Measurements from ENCODE around the gene KIF13A. TPM values are rescaled to one million over a fixed set of nuclear protein-coding genes. Genes with fewer than 3 reads are reported as not detected.

Gene KIF13A
- total and polyA plus RNA-seq, 9 of the 15 experiments (the other 6 are each of a cell fraction or from before 2014, with no cell fraction given), result 3.6 to 44.3 (median 29.7) TPM

DNA sequence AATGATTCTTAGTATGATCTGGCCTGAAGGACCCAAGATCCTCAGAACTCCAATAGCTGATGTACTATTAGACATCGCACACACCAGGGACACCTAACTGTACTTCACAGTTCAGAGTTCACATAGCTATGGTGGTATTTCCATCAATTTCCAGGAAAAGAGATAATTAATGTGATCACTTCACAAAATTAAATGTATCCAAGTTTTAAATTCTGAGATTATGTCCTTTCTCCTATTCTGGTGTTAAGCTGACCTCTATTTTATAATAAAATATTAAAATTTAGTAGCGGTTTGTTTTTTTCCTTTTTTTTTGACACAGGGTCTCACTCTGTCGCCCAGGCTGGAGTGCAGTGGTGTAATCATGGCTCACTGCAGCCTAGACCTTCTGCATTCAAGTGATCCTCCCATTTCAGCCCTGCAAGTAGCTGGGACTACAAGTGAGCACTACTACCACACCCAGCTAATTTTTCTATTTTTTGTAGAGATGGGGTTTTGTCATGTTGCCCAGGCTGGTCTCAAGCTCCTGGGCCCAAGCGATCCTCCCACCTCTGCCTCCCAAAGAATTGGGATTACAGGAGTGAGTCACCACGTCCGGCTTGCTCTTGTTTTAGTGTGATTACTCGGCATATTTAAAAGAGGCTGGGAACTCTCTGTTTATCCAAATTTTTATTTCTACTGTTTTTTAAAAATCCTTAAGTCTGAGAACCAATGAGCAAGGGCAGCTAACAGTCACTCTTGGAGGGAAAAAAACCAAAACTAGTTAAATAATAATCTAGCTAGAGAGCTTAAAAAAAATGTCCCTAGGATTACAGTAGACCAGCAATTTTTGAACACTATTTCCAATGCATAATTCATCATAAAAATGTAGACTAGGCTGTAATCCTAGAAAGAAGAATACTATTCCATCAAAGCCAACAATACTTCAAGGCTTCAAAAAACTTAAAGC is 16.0 kb downstream of the KIF13A start (continued):
- TF ChIP-seq NFYB (IDR thresholded peaks at IDR 0.05; ENCODE audit: extremely low read depth, insufficient read length), result no peak
- TF ChIP-seq ZNF354B (CRISPR knock-in tag; IDR thresholded peaks at IDR 0.05), result no peak
- TF ChIP-seq POLR2B (IDR thresholded peaks at IDR 0.05; ENCODE audit: low read depth, partially characterized antibody), result no peak
- no peak for TF ChIP-seq CREB1 (IDR thresholded peaks at IDR 0.05)
- TF ChIP-seq CREB1 (CRISPR knock-in tag; IDR thresholded peaks at IDR 0.05), result no peak
- TF ChIP-seq BCOR (IDR thresholded peaks at IDR 0.05), result peak; percentile 30; the same call in 1 of the 2 replicates
- TF ChIP-seq ZNF444 (CRISPR knock-in tag; IDR thresholded peaks at IDR 0.05), result 0 out of 2 replicates have a peak, but pooled peaks have one; percentile 31
- TF ChIP-seq SMC3 (conservative IDR thresholded peaks at IDR 0.05; ENCODE audit: insufficient read depth, low read depth, low read length), result no peak
- TF ChIP-seq ZNF436 (CRISPR knock-in tag; IDR thresholded peaks at IDR 0.05), result no peak
- no peak for TF ChIP-seq RBM39 (optimal IDR thresholded peaks at IDR 0.05; ENCODE audit: low read depth, low read length)
- TF ChIP-seq RCOR1 (IDR thresholded peaks at IDR 0.05; ENCODE audit: borderline replicate concordance in 1 of 2, low read depth in 2 of 2, low read length in 2 of 2), result peak in 1 of 2 experiments; percentile 66; a peak in 2 of 4 replicates
- TF ChIP-seq, protein P1, sequence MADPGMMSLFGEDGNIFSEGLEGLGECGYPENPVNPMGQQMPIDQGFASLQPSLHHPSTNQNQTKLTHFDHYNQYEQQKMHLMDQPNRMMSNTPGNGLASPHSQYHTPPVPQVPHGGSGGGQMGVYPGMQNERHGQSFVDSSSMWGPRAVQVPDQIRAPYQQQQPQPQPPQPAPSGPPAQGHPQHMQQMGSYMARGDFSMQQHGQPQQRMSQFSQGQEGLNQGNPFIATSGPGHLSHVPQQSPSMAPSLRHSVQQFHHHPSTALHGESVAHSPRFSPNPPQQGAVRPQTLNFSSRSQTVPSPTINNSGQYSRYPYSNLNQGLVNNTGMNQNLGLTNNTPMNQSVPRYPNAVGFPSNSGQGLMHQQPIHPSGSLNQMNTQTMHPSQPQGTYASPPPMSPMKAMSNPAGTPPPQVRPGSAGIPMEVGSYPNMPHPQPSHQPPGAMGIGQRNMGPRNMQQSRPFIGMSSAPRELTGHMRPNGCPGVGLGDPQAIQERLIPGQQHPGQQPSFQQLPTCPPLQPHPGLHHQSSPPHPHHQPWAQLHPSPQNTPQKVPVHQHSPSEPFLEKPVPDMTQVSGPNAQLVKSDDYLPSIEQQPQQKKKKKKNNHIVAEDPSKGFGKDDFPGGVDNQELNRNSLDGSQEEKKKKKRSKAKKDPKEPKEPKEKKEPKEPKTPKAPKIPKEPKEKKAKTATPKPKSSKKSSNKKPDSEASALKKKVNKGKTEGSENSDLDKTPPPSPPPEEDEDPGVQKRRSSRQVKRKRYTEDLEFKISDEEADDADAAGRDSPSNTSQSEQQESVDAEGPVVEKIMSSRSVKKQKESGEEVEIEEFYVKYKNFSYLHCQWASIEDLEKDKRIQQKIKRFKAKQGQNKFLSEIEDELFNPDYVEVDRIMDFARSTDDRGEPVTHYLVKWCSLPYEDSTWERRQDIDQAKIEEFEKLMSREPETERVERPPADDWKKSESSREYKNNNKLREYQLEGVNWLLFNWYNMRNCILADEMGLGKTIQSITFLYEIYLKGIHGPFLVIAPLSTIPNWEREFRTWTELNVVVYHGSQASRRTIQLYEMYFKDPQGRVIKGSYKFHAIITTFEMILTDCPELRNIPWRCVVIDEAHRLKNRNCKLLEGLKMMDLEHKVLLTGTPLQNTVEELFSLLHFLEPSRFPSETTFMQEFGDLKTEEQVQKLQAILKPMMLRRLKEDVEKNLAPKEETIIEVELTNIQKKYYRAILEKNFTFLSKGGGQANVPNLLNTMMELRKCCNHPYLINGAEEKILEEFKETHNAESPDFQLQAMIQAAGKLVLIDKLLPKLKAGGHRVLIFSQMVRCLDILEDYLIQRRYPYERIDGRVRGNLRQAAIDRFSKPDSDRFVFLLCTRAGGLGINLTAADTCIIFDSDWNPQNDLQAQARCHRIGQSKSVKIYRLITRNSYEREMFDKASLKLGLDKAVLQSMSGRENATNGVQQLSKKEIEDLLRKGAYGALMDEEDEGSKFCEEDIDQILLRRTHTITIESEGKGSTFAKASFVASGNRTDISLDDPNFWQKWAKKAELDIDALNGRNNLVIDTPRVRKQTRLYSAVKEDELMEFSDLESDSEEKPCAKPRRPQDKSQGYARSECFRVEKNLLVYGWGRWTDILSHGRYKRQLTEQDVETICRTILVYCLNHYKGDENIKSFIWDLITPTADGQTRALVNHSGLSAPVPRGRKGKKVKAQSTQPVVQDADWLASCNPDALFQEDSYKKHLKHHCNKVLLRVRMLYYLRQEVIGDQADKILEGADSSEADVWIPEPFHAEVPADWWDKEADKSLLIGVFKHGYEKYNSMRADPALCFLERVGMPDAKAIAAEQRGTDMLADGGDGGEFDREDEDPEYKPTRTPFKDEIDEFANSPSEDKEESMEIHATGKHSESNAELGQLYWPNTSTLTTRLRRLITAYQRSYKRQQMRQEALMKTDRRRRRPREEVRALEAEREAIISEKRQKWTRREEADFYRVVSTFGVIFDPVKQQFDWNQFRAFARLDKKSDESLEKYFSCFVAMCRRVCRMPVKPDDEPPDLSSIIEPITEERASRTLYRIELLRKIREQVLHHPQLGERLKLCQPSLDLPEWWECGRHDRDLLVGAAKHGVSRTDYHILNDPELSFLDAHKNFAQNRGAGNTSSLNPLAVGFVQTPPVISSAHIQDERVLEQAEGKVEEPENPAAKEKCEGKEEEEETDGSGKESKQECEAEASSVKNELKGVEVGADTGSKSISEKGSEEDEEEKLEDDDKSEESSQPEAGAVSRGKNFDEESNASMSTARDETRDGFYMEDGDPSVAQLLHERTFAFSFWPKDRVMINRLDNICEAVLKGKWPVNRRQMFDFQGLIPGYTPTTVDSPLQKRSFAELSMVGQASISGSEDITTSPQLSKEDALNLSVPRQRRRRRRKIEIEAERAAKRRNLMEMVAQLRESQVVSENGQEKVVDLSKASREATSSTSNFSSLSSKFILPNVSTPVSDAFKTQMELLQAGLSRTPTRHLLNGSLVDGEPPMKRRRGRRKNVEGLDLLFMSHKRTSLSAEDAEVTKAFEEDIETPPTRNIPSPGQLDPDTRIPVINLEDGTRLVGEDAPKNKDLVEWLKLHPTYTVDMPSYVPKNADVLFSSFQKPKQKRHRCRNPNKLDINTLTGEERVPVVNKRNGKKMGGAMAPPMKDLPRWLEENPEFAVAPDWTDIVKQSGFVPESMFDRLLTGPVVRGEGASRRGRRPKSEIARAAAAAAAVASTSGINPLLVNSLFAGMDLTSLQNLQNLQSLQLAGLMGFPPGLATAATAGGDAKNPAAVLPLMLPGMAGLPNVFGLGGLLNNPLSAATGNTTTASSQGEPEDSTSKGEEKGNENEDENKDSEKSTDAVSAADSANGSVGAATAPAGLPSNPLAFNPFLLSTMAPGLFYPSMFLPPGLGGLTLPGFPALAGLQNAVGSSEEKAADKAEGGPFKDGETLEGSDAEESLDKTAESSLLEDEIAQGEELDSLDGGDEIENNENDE (IDR thresholded peaks at IDR 0.05; ENCODE audit: low read depth, low read length), result no peak
- no peak for TF ChIP-seq FOXJ2 (tag; IDR thresholded peaks at IDR 0.05)
- TF ChIP-seq, protein P2, sequence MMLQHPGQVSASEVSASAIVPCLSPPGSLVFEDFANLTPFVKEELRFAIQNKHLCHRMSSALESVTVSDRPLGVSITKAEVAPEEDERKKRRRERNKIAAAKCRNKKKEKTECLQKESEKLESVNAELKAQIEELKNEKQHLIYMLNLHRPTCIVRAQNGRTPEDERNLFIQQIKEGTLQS (IDR thresholded peaks at IDR 0.05), result peak; percentile 97
- TF ChIP-seq, protein P2 (CRISPR knock-in tag; conservative IDR thresholded peaks at IDR 0.05), result peak; percentile 82
- no peak for TF ChIP-seq ATF1 (CRISPR knock-in tag; IDR thresholded peaks at IDR 0.05)
- TF ChIP-seq ATF1 (tag; IDR thresholded peaks at IDR 0.05), result no peak
